GM13977 (cell line): Measurements from ENCODE around the gene TSHZ2.

Source experiments
- DNase-seq: peaks from one replicate; pipeline ENCODE4 v3.0.0; 2012; ENCODE audit warnings: low spot score
- CTCF ChIP-seq: IDR thresholded peaks from 2 replicates; pipeline ENCODE4 v1.5.1; 2012; ENCODE audit warnings: mild to moderate bottlenecking, control low read depth; ENCODE audit not compliant: insufficient read depth; ENCODE audit errors: extremely low read depth, missing control alignments
- in situ Hi-C: fragments of 300-500 bp; cut with MboI; formaldehyde crosslinking; loops from one replicate; pipeline ENCODE4 v1.12.0; 2022; ENCODE audit warnings: low sequenced_read_pairs, low pct_unique_long_range_greater_than_20kb, mixed read lengths, inconsistent platforms; ENCODE audit not compliant: unreplicated experiment

Gene TSHZ2

GRCh38 chr20:53480913-53481312, 508.8 kb downstream of the TSHZ2 start:
- no peak for DNase-seq
- TF ChIP-seq CTCF = no peak
- in situ Hi-C loops = no loop called here

GRCh38 chr20:53487461-53488200, 515.5 kb downstream of the TSHZ2 start:
- TF ChIP-seq CTCF = no peak
- in situ Hi-C loops = no loop called here
- DNase-seq = no peak

- no peak for DNase-seq
- in situ Hi-C loops = no loop called here
- no peak for TF ChIP-seq CTCF
Observed at GRCh38 chr20:53488775-53489272, 516.7 kb downstream of the TSHZ2 start.

GRCh38 chr20:53489528-53489927, 517.4 kb downstream of the TSHZ2 start:
- in situ Hi-C loops = no loop called here
- no peak for DNase-seq
- no peak for TF ChIP-seq CTCF

- DNase-seq = no peak
- no peak for TF ChIP-seq CTCF
- in situ Hi-C loops = no loop called here
Observed at GRCh38 chr20:53490620-53491019, 518.5 kb downstream of the TSHZ2 start.

- DNase-seq = no peak
- in situ Hi-C loops = no loop called here
- TF ChIP-seq CTCF = no peak
Observed at GRCh38 chr20:53491462-53491861, 519.3 kb downstream of the TSHZ2 start.

- in situ Hi-C loops = no loop called here
- no peak for DNase-seq
- no peak for TF ChIP-seq CTCF
Observed at GRCh38 chr20:53492212-53492611, 520.1 kb downstream of the TSHZ2 start.
